Measurements from ENCODE around the gene KIF16B. TPM values are rescaled to one million over a fixed set of nuclear protein-coding genes. Genes with fewer than 3 reads are reported as not detected.
A peak's percentile ranks its signal among the peaks of the same experiment; 100 is the strongest.

Gene KIF16B
- total RNA-seq, 4 donors from 2014 or later = 15.7 to 29.0 (median 19.3) TPM

- no peak for ATAC-seq (ENCODE audit: low FRiP score)
- TF ChIP-seq CTCF (IDR thresholded peaks at IDR 0.05) = no peak
- DNase-seq (ENCODE audit: low spot score) = no peak
These were observed 135.1 kb downstream of the KIF16B start for GRCh38 chr20:16438100-16438499.

GRCh38 chr20:16437387-16437996, 135.8 kb downstream of the KIF16B start:
- ATAC-seq (ENCODE audit: low FRiP score) (no peak), DNase-seq (ENCODE audit: low spot score) (no peak)
- TF ChIP-seq CTCF (IDR thresholded peaks at IDR 0.05) = no peak

GRCh38 chr20:16434062-16434664, 139.1 kb downstream of the KIF16B start:
- ATAC-seq (ENCODE audit: low FRiP score) (no peak), DNase-seq (ENCODE audit: low spot score) (peak; percentile 30)
- TF ChIP-seq CTCF (IDR thresholded peaks at IDR 0.05) = no peak

GRCh38 chr20:16433293-16433580, 140.0 kb downstream of the KIF16B start:
- no peak for DNase-seq (ENCODE audit: low spot score)
- no peak for ATAC-seq (ENCODE audit: low FRiP score)
- TF ChIP-seq CTCF (IDR thresholded peaks at IDR 0.05) = no peak

GRCh38 chr20:16432466-16433292, 140.6 kb downstream of the KIF16B start:
- ATAC-seq (ENCODE audit: low FRiP score) (no peak), DNase-seq (ENCODE audit: low spot score) (no peak)

GRCh38 chr20:16428112-16428511, 145.1 kb downstream of the KIF16B start:
- ATAC-seq (ENCODE audit: low FRiP score) (no peak), DNase-seq (ENCODE audit: low spot score) (no peak)
- TF ChIP-seq CTCF (IDR thresholded peaks at IDR 0.05) = no peak

More at GRCh38 chr20:16432466-16433292, 140.6 kb downstream of the KIF16B start:
- TF ChIP-seq CTCF (IDR thresholded peaks at IDR 0.05) = no peak
